ENCODE measurements around the gene MAPRE2.

The MAPRE2 gene

GRCh38 chr18:35075132-35075531 is 33.9 kb downstream of the MAPRE2 start:
- no peaks in the 10 kb centered on the region for H3F3A ChIP-seq (ENCODE audit: insufficient read depth)
- no peaks in the 10 kb centered on the region for H3K9me3 ChIP-seq (ENCODE audit: insufficient read depth, low read length)
- no peak overlapping the region for H3K9ac ChIP-seq (ENCODE audit: low read length)
- no peaks in the 10 kb centered on the region for H3K36me3 ChIP-seq (ENCODE audit: low read length)
- H3K27me3 ChIP-seq (ENCODE audit: low read length) = no peaks in the 10 kb centered on the region
- H3K4me3 ChIP-seq (ENCODE audit: insufficient read depth, low read length, poor library complexity, severe bottlenecking) = no peak overlapping the region
- no peak for TF ChIP-seq CTCF (IDR thresholded peaks at IDR 0.05; ENCODE audit: insufficient read depth, low read length, poor library complexity, severe bottlenecking)
- no peak for TF ChIP-seq EZH2phosphoT487 (conservative IDR thresholded peaks at IDR 0.05; ENCODE audit: low read length)
- no peaks in the 10 kb centered on the region for H4K20me1 ChIP-seq (ENCODE audit: low read depth, low read length)
- H3K4me2 ChIP-seq (ENCODE audit: low read depth, low read length, poor library complexity, severe bottlenecking) = no peak overlapping the region
- H3K79me2 ChIP-seq (ENCODE audit: insufficient read depth, low read length) = no peaks in the 10 kb centered on the region
- H2AFZ ChIP-seq (ENCODE audit: low read depth, low read length, severe bottlenecking) = no peak overlapping the region
- no peak overlapping the region for H3K27ac ChIP-seq (ENCODE audit: low read depth, low read length)
- H3K9me2 ChIP-seq (replicated peaks; ENCODE audit: insufficient read depth, low read length) = no peaks in the 10 kb centered on the region

DNA sequence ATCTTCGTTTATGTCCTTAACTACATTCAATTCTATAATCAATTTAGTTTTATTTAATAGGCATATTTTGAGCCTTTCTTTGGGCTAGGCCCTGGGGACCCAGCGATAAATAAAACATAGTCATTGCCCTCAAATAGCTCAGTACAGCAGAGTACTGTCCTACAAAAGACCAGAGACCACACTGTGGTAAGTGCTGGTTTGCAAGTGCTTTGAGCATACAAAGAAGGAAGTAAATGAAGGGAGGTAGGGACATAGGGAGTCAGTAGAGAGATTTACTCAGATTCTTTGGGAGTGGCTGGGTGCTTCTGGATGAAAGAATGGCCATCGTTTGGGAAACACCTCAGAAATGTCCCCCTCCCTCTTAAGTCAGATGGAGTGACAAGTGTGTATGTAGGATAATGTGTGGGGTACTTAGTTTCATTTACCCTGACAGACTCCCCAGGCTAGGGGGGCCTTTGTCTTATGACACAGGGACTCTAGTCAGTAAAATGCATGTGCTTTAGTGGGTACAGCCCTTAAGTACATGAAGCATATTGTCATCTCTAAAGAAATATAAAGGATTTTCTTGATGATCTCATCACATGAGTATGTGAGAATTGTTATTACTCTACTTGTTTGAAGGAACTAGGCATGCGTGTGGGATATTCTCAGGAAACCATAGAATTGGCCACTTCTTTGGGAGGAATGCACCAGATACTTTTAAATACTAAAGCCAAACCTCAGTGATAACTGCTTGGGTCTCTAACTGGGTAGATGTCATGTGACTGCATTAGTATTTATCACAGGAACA is 35.1 kb downstream of the MAPRE2 start:
- Histone ChIP-seq H2AFZ (ENCODE audit: low read depth, low read length, severe bottlenecking) (no peak overlapping the region), H3K36me3 (ENCODE audit: low read length) (no peaks in the 10 kb centered on the region), H3K9ac (ENCODE audit: low read length) (no peak overlapping the region), H3K4me2 (ENCODE audit: low read depth, low read length, poor library complexity, severe bottlenecking) (no peak overlapping the region), H3K27me3 (ENCODE audit: low read length) (no peaks in the 10 kb centered on the region), H4K20me1 (ENCODE audit: low read depth, low read length) (no peaks in the 10 kb centered on the region), H3K27ac (ENCODE audit: low read depth, low read length) (no peak overlapping the region), H3K4me3 (ENCODE audit: insufficient read depth, low read length, poor library complexity, severe bottlenecking) (no peak overlapping the region), H3F3A (ENCODE audit: insufficient read depth) (no peaks in the 10 kb centered on the region), H3K9me2 (replicated peaks; ENCODE audit: insufficient read depth, low read length) (no peaks in the 10 kb centered on the region), H3K79me2 (ENCODE audit: insufficient read depth, low read length) (no peaks in the 10 kb centered on the region), H3K9me3 (ENCODE audit: insufficient read depth, low read length) (no peaks in the 10 kb centered on the region)
- TF ChIP-seq EZH2phosphoT487 (conservative IDR thresholded peaks at IDR 0.05; ENCODE audit: low read length) (no peak), CTCF (IDR thresholded peaks at IDR 0.05; ENCODE audit: insufficient read depth, low read length, poor library complexity, severe bottlenecking) (no peak)

DNA sequence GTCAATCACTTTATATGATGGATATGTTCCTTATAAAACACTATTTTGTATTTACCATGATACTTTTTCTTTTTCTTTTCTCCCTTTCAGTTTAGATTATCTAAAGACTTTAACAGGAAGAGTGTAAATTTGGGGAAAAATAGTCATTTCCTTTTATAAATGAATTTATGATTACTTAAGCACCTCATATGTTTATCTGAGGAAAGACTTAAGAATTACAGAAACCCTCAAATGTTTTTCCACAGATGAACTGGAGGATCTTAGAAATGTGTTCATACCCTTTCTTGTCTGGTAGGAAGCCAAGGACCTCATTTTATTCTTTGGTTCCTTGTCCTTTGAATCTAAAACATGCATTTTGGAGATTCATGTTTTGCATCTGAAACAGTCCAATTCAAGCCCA is 36.7 kb downstream of the MAPRE2 start:
- Histone ChIP-seq H3K9ac (ENCODE audit: low read length) (no peak overlapping the region), H3K9me3 (ENCODE audit: insufficient read depth, low read length) (no peaks in the 10 kb centered on the region), H3F3A (ENCODE audit: insufficient read depth) (no peaks in the 10 kb centered on the region), H2AFZ (ENCODE audit: low read depth, low read length, severe bottlenecking) (no peak overlapping the region), H3K4me3 (ENCODE audit: insufficient read depth, low read length, poor library complexity, severe bottlenecking) (no peak overlapping the region), H4K20me1 (ENCODE audit: low read depth, low read length) (no peaks in the 10 kb centered on the region), H3K79me2 (ENCODE audit: insufficient read depth, low read length) (no peaks in the 10 kb centered on the region), H3K27me3 (ENCODE audit: low read length) (no peaks in the 10 kb centered on the region), H3K9me2 (replicated peaks; ENCODE audit: insufficient read depth, low read length) (no peaks in the 10 kb centered on the region), H3K36me3 (ENCODE audit: low read length) (no peaks in the 10 kb centered on the region), H3K27ac (ENCODE audit: low read depth, low read length) (no peak overlapping the region), H3K4me2 (ENCODE audit: low read depth, low read length, poor library complexity, severe bottlenecking) (no peak overlapping the region)
- no peak for TF ChIP-seq EZH2phosphoT487 (conservative IDR thresholded peaks at IDR 0.05; ENCODE audit: low read length)
- no peak for TF ChIP-seq CTCF (IDR thresholded peaks at IDR 0.05; ENCODE audit: insufficient read depth, low read length, poor library complexity, severe bottlenecking)

Data from SU-DHL-6 (cell line).